DMS79 (cell line): Measurements from ENCODE around the gene UBE2V1.
A peak's percentile ranks its signal among the peaks of the same experiment; 100 is the strongest.
"Not testable (repeated sequence)": the region's sequence is repeated elsewhere in the genome, so short reads cannot be mapped to it uniquely, and the experiment has no call there.

Experiments
- DNase-seq: peaks from one replicate; lab custom pipeline; 2025; lab: John Stamatoyannopoulos, UW

Gene UBE2V1

GRCh38 chr20:50112512-50113419, at the start of gene UBE2V1:
Gene UBE2V1 (minus strand): TSS chr20:50113150. CDS start chr20:50113128, 22 bp downstream.
- peak; percentile 65 for DNase-seq

GRCh38 chr20:50161494-50161893, 48.5 kb upstream of the UBE2V1 start:
- DNase-seq = not testable (repeated sequence)

DNA sequence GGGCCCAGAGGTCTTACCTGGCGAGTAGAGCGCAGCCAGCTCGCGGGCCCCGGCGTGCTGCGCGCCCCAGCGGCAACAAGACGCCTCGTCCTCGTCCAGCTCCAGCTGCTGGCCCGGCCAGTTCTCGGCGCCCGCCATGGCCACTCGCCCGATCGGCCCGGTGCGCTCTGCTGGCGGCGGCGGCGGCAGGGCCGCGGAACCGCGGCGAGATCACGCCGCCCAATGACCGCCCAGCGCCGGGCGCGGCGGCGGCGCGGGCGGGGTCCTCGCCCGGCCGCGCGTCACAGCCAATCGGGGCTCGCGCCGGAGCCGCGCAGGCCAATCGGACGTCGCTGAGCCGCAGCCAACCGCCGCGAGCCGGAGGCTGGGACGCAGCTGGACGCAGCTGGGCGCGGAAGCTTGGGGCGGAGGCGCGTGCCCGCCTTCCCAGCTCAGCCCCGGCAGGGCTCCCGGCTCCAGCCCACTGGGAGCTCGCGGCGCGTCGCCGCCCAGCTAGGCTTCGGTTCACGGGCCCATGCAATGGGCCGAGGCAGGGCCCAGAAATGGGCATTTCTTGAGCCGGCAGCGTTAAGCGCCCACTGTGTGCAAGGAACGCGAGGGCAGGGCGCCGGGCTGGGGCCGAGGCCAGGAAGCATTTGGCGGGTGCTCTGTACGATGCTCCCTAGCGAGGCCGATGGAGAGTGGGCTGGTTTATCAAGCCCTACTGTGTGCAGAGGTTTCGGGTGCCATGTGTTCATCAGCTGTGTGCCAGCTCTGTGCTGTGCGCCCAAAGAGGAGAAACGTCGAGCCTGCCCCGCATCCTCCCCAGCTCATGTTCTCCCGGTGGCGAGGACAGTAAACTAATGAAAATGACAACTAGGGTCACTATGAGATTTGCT, 40.8 kb upstream of the UBE2V1 start, which contains the start of gene PEDS1:
PEDS1 (minus strand) TSS at position 224 of the 878 bp plus-strand sequence; CDS start at position 138, 86 bp downstream.
- DNase-seq = peak; percentile 30

- DNase-seq = no peak
Measured at GRCh38 chr20:50153153-50153499, 40.2 kb upstream of the UBE2V1 start.

- no peak for DNase-seq
Measured at GRCh38 chr20:50152394-50153152, 39.6 kb upstream of the UBE2V1 start.

DNA sequence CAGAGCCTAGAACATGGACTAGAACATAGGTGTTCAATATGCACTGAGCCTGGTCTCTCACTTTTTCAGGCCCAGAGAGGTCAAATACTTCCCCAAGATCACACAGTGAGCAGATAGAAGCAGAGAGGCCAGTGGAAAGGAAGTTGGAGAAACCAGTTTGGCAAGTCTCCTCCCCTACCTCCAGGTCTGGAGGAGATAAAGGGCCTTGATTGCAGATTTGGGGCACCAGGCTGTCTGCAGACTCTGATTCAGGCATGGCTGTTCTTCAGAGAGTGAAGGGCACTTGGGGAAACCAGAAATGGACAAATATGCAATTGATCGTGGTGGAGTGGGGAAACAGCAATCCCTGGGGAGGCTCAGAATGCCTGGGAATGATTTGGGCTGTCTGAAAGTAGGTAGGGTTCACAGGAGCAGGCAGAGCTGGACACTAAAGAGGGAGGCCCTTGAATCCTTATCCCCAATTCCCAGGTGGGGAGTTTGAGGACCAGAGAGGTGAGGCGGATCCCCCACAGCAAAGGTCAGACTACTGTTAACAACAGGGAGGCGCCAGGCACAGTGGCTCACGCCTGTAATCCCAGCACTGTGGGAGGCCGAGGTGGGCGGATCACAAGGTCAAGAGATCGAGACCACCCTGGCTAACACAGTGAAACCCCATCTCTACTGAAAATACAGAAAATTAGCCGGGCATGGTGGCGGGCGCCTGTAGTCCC, 38.2 kb upstream of the UBE2V1 start:
- peak; percentile 84 for DNase-seq

DNA sequence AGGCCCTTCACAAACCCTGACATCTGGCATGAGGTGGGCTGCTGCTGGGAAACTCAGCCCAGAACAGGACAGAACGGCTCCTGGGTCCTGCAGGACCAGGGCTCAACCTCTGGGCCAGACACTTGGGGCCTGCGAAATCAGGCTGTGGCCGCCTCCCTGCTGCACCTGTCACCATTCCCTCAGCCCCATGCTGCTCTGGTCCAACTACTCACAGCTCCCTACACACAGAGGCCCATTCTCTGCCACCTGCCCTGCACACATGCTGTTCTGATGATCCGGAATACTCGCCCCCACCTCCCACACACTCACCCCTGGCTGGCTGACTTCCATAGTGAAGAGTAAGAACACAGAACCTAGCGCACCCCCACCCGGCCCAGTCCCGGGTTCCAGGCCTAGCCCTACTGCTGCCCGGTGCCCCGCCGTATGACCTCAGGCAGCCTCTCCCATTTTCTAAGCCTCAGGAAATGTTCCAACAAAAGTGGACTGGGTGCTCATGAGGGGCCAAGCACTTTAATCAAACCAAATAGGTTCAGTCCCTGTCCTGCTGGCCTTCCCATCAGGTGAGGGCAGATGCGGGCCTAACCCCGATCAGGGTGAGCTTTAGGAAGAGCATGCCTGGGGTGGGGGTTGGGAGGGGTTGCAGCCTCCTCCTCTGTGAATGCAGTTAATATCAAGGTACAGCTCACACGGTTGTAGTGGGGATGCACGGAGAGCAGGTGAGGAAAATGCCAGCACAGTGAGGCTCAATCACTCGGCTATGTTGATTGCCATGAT, 36.7 kb upstream of the UBE2V1 start:
- no peak for DNase-seq

DNA sequence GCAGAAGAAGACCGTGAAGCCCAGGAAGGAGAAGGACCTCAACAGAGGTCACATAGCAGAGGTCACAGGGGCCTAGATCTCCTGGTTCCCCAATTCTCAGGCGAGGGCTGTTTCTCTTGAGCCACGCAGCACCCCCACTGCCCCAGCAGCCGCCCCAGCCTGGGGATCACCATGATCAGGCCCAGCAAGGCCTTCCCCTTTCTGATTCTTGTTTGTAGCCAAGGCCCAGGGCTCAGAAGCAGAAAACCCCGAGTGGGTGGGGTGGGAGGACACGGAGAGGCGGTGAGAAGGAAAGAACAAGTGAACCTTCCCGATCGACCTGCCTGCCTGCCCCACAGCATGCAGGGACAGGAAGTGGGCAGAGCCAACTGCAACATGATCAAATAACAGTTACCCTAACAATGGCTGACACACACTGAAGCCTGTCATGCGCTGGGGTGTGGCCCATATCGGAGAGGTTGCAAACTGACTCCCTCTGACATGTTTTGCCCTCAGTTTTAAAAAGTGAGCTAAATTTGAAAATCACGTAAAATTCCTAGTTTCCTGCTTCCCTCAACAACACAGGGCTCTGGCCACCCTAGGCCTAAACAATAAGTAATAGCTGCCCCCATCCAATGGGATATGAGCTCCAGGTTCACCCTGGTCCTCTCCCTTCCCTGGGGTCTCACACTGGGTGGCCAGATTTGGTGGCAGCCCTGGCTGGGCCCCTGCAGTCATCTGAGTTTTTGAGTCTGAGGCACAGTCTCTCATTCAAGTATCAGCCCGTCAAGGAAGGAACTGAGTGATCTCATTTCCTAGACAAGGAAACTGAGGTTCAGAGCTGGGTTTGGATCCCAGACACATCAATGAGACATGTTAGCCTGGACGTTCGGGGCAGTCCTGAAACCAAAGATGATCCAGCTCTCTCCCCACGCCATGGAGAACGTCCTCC, 34.0 kb upstream of the UBE2V1 start:
- no peak for DNase-seq

DNA sequence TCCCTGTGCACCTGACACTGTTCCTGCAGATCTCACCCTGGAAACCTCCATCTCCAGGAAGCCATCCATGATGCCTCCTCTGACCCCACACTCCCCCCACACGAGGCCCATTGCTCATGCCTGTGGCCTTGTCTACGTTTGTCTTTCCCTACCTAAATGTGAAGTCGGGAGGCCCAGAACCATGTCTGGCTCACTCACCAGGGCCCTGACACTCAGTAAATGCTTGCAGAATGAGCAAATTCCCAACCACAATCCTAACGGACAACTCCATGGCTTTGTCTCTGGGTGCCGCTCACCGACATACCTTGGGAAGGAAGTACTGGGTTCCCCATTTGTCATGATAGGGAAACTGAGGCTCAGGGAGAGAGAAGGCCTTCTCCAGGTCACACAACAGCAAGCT, 33.3 kb upstream of the UBE2V1 start:
- no peak for DNase-seq

GRCh38 chr20:50145566-50145965, 32.6 kb upstream of the UBE2V1 start:
- DNase-seq = no peak

DNA sequence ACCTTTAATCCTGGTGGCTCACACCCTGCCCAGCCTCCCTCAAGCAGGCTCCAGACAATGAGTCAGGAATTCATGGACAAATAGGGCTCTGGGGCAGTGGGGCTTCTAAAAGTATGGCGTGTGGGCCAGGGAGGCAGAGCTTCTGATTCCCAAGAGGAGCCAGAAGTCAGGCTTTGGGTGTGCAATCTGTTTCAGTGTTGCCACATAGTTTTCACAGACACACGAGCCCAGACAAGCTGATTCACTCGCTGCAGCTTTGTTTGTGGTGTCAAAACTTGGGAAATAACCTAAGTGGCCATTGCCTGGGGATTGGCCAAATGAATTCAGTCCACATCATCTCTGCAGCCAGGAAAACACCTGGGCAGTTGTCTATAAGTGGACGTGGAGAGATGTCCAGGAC, 31.4 kb upstream of the UBE2V1 start:
- no peak for DNase-seq

DNA sequence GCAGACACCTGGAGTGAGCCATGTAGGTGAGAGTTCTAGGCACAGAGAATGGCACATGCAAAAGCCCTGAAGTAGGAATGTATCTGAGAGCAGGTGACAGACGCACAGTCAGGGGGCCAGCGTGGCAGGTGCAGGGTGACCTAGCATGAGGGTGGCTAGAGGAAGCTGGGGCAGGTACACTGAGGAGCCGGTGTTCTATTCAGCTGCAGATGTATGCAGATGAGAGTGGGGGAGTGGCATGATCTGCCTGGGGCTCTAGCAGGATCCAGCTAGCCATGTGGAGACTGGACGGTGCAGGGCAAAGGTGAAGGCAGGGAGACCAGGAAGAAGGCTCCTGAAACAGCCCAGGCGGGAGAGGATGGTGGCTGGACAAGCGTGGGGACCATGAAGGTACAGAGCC, 29.9 kb upstream of the UBE2V1 start:
- DNase-seq = no peak

GRCh38 chr20:50141811-50142561, 29.0 kb upstream of the UBE2V1 start:
- no peak for DNase-seq

GRCh38 chr20:50141018-50141675, 28.2 kb upstream of the UBE2V1 start:
- DNase-seq = no peak

DNA sequence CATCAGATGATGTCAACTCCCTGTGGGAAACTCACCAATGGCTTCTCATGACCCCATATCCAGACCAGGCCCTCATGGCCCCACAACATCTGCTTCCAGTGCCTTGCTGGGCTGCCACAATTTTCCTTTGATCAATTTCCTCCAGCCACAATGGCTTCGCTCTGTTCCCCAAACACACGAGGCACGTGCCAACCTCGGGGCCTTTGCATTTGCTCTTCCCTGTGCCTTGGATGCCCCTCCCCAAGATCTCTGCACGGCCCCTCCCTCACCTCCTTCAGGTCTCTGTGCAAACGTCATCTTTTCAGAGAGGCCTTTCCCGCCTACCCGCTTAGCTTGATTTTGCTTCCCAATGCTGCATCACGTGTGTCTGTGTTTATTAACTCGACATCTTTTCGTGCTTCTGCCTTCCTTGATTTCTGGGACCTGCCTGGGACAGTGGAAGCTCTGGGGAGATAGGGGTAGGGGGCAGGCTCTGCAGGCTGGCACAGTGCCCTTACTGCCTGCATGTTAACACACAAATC, 27.4 kb upstream of the UBE2V1 start:
- no peak for DNase-seq

DNA sequence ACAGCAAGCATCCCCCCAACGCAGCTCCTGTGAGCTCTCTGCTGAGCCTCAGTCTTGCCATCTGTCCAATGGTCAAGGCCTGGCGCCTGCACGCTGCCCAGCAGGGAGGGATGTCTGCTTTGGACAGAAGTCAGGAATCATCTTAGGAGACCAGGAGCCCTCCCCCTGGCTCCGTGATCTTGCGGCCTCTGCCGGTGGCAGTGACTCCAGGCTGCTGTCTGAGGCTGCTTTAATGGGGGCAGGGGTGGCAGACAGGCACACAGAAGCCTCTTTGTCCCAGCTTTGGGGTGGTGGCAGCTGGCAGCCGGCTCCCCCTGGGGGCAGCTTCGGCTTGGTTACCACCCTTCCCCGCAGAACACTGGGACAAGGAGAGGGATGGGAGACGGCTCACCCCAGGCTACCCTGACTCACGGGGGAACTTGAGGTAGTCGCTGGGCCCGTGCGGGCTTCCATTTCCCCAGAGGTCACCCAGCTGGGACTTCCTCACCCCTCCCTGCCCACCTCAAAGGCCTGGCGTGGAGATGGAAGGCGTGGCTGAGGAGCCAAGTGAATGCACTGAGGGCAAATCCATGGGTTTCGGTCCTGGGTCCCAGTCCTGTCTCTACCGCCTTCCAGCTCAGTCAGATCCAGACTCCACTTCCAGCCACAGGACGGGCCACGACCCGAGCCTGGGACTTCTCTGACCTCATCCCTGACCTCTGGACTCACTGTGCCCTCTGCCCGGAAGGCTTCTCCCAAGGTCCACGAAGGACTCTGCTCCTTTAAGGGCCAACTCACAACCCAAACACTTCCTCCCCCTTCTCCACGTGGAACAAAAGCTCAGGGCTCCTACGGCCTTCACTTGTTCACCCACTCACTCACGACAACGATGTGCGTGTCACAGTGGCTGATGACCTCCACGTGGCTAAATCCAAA, 25.8 kb upstream of the UBE2V1 start:
- no peak for DNase-seq

DNA sequence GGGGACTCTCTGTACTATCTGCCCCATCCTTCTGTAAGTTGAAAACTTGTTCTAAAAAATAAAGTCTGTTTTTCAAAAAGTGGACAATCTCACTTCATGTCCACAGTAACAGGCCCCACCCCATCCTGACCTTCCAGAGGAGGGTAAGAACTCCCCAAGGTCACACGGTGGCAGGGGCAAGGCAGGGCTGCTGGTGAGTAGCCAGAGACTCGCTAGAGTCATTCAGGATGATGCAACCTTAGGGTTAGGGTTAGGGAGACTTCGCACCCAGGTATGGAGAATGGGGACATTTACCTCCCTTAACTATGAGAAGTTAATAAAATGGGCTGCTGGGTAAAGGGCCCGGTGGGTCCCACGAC, 25.1 kb upstream of the UBE2V1 start:
- no peak for DNase-seq
